ENCODE results near the gene SEMA7A.

The SEMA7A gene

GRCh38 chr15:74387141-74387541 is 46.6 kb downstream of the SEMA7A start:
- TF ChIP-seq, protein P1, sequence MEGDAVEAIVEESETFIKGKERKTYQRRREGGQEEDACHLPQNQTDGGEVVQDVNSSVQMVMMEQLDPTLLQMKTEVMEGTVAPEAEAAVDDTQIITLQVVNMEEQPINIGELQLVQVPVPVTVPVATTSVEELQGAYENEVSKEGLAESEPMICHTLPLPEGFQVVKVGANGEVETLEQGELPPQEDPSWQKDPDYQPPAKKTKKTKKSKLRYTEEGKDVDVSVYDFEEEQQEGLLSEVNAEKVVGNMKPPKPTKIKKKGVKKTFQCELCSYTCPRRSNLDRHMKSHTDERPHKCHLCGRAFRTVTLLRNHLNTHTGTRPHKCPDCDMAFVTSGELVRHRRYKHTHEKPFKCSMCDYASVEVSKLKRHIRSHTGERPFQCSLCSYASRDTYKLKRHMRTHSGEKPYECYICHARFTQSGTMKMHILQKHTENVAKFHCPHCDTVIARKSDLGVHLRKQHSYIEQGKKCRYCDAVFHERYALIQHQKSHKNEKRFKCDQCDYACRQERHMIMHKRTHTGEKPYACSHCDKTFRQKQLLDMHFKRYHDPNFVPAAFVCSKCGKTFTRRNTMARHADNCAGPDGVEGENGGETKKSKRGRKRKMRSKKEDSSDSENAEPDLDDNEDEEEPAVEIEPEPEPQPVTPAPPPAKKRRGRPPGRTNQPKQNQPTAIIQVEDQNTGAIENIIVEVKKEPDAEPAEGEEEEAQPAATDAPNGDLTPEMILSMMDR (IDR thresholded peaks at IDR 0.05; ENCODE audit: unreplicated experiment in 3 of 3) = no peak
- H3K27me3 Mint-ChIP-seq (ENCODE audit: low read depth) = peaks cover 8% of the 10 kb centered on the region
- H3K9me3 Mint-ChIP-seq = no peaks in the 10 kb centered on the region
- H3K27ac Mint-ChIP-seq = peak overlapping the region in 2 of 3 experiments; percentile 81 to 83
- H3K36me3 Mint-ChIP-seq (ENCODE audit: low read depth) = no peaks in the 10 kb centered on the region
- H3K4me3 Mint-ChIP-seq = no peak overlapping the region
- H3K4me1 Mint-ChIP-seq = peaks cover 52% of the 10 kb centered on the region

DNA sequence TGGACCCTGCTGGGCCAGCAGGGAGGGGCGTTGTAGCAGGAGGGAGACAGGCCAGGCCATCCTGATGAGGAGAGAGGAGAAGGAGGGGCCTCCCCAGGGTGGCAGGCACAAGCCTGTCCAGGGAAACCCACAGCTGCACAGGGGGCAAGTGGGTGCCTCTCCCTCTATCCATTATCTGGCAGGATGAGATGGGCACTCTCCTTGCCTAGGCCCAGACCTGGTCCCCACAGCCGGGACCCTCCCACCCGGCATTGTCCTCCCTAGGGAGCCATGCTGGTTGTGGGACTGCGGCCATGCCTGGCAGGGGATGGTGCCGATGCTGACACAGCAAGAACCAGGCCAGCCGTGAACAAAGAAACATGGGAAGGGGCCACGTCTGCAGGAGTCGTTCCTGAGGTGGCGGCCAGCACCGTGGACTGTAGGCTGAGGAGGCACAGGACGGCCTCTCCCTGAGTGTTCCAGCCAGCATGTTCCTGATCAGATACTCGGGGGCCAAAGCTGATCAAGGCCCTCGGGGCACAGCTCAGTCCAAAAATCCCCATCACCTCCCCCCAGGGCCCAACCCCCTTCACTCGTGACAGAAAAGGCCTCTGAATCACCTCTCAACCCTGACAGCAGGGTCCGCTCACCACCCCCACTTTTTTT is 47.1 kb downstream of the SEMA7A start:
- H3K4me1 Mint-ChIP-seq = peaks cover 51% of the 10 kb centered on the region
- TF ChIP-seq, protein P1 (IDR thresholded peaks at IDR 0.05; ENCODE audit: unreplicated experiment in 3 of 3) = no peak
- no peaks in the 10 kb centered on the region for H3K36me3 Mint-ChIP-seq (ENCODE audit: low read depth)
- no peaks in the 10 kb centered on the region for H3K9me3 Mint-ChIP-seq
- peak overlapping the region in 2 of 3 experiments; percentile 81 to 83 for H3K27ac Mint-ChIP-seq
- no peak overlapping the region for H3K4me3 Mint-ChIP-seq
- H3K27me3 Mint-ChIP-seq (ENCODE audit: low read depth) = peaks cover 8% of the 10 kb centered on the region

DNA sequence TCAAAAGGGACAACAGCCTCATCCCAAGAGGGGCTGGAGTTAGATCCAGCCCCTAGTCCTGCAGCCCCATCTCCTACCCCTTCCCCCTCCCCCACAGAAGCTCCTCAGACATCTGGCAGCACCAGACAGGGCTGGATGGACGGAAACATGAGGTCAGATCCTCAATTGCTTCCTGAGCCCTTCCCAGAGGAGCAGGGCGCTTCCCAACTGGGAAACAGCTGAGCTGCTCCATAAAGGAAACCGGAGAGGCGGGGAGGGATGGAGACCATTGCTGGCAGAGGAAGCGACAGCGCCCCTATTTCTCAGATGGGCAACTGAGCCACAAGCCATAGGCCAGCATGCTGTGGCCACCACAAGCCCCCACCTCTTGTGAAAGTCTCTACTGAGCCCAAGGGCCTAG is 48.0 kb downstream of the SEMA7A start:
- Mint-ChIP-seq H3K4me1 (peaks cover 53% of the 10 kb centered on the region), H3K36me3 (ENCODE audit: low read depth) (no peaks in the 10 kb centered on the region), H3K27ac (peak overlapping the region; percentile 29 to 83 (median 81)), H3K4me3 (no peak overlapping the region), H3K9me3 (no peaks in the 10 kb centered on the region), H3K27me3 (ENCODE audit: low read depth) (peaks cover 8% of the 10 kb centered on the region)
- TF ChIP-seq, protein P1 (IDR thresholded peaks at IDR 0.05; ENCODE audit: unreplicated experiment in 3 of 3) = no peak

DNA sequence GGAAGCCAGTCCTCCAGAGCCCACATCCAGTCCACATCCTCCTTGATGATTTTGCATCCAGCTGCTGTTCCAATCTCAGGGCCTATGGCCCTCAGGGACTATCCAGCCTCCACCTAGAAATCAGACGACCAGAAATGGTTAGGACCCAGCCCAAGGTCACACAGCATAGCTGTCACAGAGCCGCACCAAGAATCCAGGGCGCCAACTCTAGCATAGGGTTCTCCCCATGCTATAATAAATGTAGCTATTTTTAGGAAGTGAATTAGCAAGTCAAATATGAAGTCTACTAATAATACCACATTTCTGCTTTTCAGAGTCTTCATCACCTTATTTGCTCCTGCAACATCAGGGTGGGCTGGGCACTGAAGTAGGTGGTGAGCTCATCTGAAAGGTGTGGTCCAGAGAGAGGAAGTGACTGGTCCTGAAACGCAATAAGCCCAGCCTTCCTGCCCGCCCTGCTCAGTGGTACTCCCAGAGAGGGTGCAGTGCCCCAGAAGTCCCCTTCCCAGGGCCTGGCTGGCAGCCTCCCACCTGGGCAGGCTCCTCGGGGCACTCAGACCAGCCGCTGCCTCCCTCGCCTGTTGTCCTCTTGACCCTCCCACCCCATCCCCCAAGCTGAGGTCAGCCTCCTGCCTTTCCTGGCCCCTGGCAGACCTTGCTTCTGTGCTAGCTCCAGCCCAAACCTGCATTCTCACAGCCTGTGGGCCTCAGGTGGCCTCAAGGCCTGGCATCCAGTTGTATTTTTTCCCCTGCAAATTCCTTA is 48.7 kb downstream of the SEMA7A start:
- Mint-ChIP-seq H3K27me3 (ENCODE audit: low read depth) (peaks cover 8% of the 10 kb centered on the region), H3K27ac (peak overlapping the region in 2 of 3 experiments; percentile 81 to 83), H3K9me3 (no peaks in the 10 kb centered on the region), H3K4me3 (no peak overlapping the region), H3K4me1 (peaks cover 49% of the 10 kb centered on the region), H3K36me3 (ENCODE audit: low read depth) (no peaks in the 10 kb centered on the region)
- TF ChIP-seq, protein P1 (IDR thresholded peaks at IDR 0.05; ENCODE audit: unreplicated experiment in 3 of 3) = no peak

- Mint-ChIP-seq H3K27me3 (ENCODE audit: low read depth) (peaks cover 8% of the 10 kb centered on the region), H3K4me3 (no peak overlapping the region), H3K27ac (peak overlapping the region in 2 of 3 experiments; percentile 81 to 83), H3K4me1 (peaks cover 49% of the 10 kb centered on the region), H3K36me3 (ENCODE audit: low read depth) (no peaks in the 10 kb centered on the region), H3K9me3 (no peaks in the 10 kb centered on the region)
- TF ChIP-seq, protein P1 (IDR thresholded peaks at IDR 0.05; ENCODE audit: unreplicated experiment in 3 of 3) = no peak
These were observed 49.2 kb downstream of the SEMA7A start for GRCh38 chr15:74384566-74384880.

All from nephron (organoid).